Activated B cell treated with CpG ODN at 0.5 μM for 24 hours (primary cell): ENCODE measurements around the gene PKP3. TPM values are rescaled to one million over a fixed set of nuclear protein-coding genes. Genes with fewer than 3 reads are reported as not detected.
"Not testable (repeated sequence)": the region's sequence is repeated elsewhere in the genome, so short reads cannot be mapped to it uniquely, and the experiment has no call there.

Source experiments
- ATAC-seq: fragments of 200-7000 bp; cut with Tn5 transposase; one replicate; pipeline ENCODE4 v1.10.0; 2021; ENCODE audit warnings: low read depth, mild to moderate bottlenecking, moderate library complexity
- CTCF ChIA-PET: fragments of 350-600 bp; sonication (Branson Sonifier 250); formaldehyde crosslinking; loops from one replicate; lab custom pipeline; 2021; ENCODE audit warnings: antibody characterized with exemption; lab: Charles Lee
- POLR2A ChIA-PET: fragments of 350-600 bp; sonication (Branson Sonifier 250); formaldehyde crosslinking; loops from one replicate; lab custom pipeline; 2021; ENCODE audit warnings: antibody characterized with exemption; lab: Charles Lee
- DNase-seq: peaks from one replicate; pipeline ENCODE4 v3.0.0; 2022
- H3K27ac Mint-ChIP-seq: one replicate; pipeline ENCODE4 v1.8.0; 2020; ENCODE audit warnings: mixed read lengths
- H3K27me3 Mint-ChIP-seq: one replicate; pipeline ENCODE4 v1.8.0; 2021; ENCODE audit warnings: mixed read lengths
- H3K36me3 Mint-ChIP-seq: one replicate; pipeline ENCODE4 v1.8.0; 2021; ENCODE audit warnings: low read depth, mixed read lengths
- H3K4me1 Mint-ChIP-seq: one replicate; pipeline ENCODE4 v1.8.0; 2021; ENCODE audit warnings: mixed read lengths
- H3K4me3 Mint-ChIP-seq: one replicate; pipeline ENCODE4 v1.8.0; 2020; ENCODE audit warnings: mild to moderate bottlenecking, mixed read lengths
- H3K9me3 Mint-ChIP-seq: one replicate; pipeline ENCODE4 v1.8.0; 2020; ENCODE audit warnings: mixed read lengths
- intact Hi-C: fragments of 100-400 bp; cut with micrococcal nuclease; formaldehyde crosslinking; loops from one replicate; pipeline ENCODE4 v1.15.1; 2024
- total RNA-seq: library from RNA; stranded (reverse); gene quantifications from 2 replicates; pipeline ENCODE4 v1.2.3, GENCODE V29; 2022
- TF ChIP-seq, protein P1 (sequence below): fragments of 200-600 bp; IDR thresholded peaks from one replicate; pipeline ENCODE4 v1.8.0; 2022; ENCODE audit warnings: antibody characterized with exemption, mild to moderate bottlenecking

The PKP3 gene
- total RNA-seq, 1 donor from 2014 or later: 0.18 TPM

- DNase-seq: no peak
Observed at GRCh38 chr11:431921-432320, 37.9 kb downstream of the PKP3 start.

DNA sequence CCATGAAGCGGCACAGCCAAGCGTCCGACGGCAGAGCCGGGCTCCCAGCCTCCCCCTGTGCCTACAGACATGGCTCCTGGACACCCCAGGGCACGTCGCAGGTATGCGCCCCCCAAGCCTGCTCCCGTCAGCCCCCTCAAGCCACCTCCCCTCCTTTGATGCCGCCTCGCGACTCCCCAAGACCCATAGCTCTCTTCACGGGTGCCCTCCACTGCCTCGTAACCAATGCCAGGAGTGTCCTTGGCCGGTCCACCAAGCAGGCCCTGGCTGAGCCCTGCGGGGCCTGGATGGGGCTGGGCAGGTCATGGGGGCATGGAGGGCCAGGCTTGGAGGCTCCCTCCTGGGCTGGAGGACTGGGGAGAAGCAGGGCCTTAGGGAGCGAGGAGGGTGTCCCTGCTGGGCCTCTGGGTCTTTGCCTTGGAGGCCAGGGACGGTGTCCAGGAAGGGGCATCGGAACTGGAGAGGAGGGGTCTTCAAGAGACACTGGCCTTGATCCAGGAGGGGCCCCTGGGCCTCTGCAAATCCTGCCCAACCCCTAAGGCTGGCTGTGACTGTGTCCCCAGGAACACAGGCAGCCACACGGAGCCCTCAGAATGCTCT is 38.6 kb downstream of the PKP3 start:
- no peaks in the 10 kb centered on the region for H3K9me3 Mint-ChIP-seq
- ChIA-PET CTCF (no interaction called here), POLR2A (no interaction called here)
- intact Hi-C loops: no loop called here
- no peaks in the 10 kb centered on the region for H3K4me1 Mint-ChIP-seq
- no peak overlapping the region for H3K4me3 Mint-ChIP-seq
- peaks cover 8% of the 10 kb centered on the region for H3K36me3 Mint-ChIP-seq
- no peaks in the 10 kb centered on the region for H3K27me3 Mint-ChIP-seq
- ATAC-seq: no peak
- TF ChIP-seq, protein P1, sequence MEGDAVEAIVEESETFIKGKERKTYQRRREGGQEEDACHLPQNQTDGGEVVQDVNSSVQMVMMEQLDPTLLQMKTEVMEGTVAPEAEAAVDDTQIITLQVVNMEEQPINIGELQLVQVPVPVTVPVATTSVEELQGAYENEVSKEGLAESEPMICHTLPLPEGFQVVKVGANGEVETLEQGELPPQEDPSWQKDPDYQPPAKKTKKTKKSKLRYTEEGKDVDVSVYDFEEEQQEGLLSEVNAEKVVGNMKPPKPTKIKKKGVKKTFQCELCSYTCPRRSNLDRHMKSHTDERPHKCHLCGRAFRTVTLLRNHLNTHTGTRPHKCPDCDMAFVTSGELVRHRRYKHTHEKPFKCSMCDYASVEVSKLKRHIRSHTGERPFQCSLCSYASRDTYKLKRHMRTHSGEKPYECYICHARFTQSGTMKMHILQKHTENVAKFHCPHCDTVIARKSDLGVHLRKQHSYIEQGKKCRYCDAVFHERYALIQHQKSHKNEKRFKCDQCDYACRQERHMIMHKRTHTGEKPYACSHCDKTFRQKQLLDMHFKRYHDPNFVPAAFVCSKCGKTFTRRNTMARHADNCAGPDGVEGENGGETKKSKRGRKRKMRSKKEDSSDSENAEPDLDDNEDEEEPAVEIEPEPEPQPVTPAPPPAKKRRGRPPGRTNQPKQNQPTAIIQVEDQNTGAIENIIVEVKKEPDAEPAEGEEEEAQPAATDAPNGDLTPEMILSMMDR: no peak
- no peak overlapping the region for H3K27ac Mint-ChIP-seq
- DNase-seq: peak; percentile 12

More at GRCh38 chr11:431921-432320, 37.9 kb downstream of the PKP3 start:
- Mint-ChIP-seq H3K4me3 (no peak overlapping the region), H3K4me1 (no peaks in the 10 kb centered on the region), H3K9me3 (no peaks in the 10 kb centered on the region), H3K27ac (no peak overlapping the region), H3K36me3 (peaks cover 10% of the 10 kb centered on the region), H3K27me3 (no peaks in the 10 kb centered on the region)
- POLR2A ChIA-PET: no interaction called here
- intact Hi-C loops: no loop called here
- CTCF ChIA-PET: no interaction called here
- ATAC-seq: no peak
- TF ChIP-seq, protein P1: no peak

DNA sequence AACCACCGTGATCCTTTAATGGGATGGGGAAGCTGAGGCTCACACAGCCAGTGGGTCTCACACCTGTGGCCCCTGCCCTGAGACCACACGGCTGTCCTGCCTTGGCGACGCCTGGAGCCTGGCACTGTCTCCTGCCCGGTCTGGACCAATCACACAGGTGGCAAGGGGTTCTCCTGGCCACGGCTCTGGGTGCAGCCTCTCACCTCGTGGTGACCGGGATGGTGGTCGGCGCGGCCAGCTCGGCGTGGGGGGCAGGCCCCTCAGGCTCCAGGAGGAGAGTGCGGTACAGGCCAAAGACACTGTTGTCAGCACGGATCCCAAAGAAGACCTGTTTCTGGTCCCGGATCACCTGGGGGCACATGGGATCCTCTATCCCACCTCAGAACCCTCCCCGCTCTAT is 39.1 kb downstream of the PKP3 start:
- Mint-ChIP-seq H3K36me3 (peaks cover 5% of the 10 kb centered on the region), H3K9me3 (no peaks in the 10 kb centered on the region), H3K27ac (no peak overlapping the region), H3K4me3 (no peak overlapping the region), H3K4me1 (no peaks in the 10 kb centered on the region), H3K27me3 (no peaks in the 10 kb centered on the region)
- DNase-seq (no peak), ATAC-seq (no peak)
- POLR2A ChIA-PET: no interaction called here
- TF ChIP-seq, protein P1: no peak
- intact Hi-C loops: no loop called here
- CTCF ChIA-PET: no interaction called here

DNA sequence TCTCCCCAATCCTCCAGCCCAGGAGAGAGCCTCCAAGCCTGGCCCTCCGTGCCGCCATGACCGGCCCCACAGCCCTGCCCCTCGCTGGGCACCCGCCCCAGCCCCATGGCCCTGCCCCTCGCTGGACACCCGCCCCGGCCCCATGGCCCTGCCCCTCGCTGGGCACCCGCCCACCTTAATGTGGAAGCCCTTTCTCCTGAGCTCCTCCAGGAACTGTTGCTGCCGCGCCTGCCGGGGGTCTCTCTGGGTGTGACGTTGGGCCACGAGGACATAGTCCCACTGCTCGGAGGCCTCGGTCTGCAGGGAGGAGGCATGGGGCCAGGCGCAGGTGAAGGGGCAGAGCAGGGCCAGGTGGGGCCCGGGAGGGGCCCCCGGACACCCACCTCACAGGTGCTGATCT is 39.6 kb downstream of the PKP3 start:
- no peaks in the 10 kb centered on the region for H3K9me3 Mint-ChIP-seq
- peaks cover 4% of the 10 kb centered on the region for H3K36me3 Mint-ChIP-seq
- H3K4me3 Mint-ChIP-seq: no peak overlapping the region
- ATAC-seq (no peak), DNase-seq (no peak)
- POLR2A ChIA-PET: no interaction called here
- intact Hi-C loops: no loop called here
- no peaks in the 10 kb centered on the region for H3K4me1 Mint-ChIP-seq
- CTCF ChIA-PET: interaction anchor here (0.5 kb wide), 1 partner anchor 150 kb away, joined by 3 read pairs; no protein-coding TSS in a partner anchor
- H3K27me3 Mint-ChIP-seq: no peaks in the 10 kb centered on the region
- no peak overlapping the region for H3K27ac Mint-ChIP-seq
- TF ChIP-seq, protein P1: no peak

GRCh38 chr11:434496-434895 is 40.5 kb downstream of the PKP3 start:
- Mint-ChIP-seq H3K27me3 (no peaks in the 10 kb centered on the region), H3K4me1 (no peaks in the 10 kb centered on the region), H3K4me3 (no peak overlapping the region), H3K27ac (no peak overlapping the region), H3K9me3 (no peaks in the 10 kb centered on the region), H3K36me3 (no peaks in the 10 kb centered on the region)
- intact Hi-C loops: no loop called here
- TF ChIP-seq, protein P1: no peak
- DNase-seq (no peak), ATAC-seq (no peak)
- ChIA-PET CTCF (no interaction called here), POLR2A (no interaction called here)

GRCh38 chr11:434999-435740 is 41.2 kb downstream of the PKP3 start:
- H3K4me1 Mint-ChIP-seq, DNase-seq, H3K27ac Mint-ChIP-seq, H3K9me3 Mint-ChIP-seq, H3K36me3 Mint-ChIP-seq, intact Hi-C loops, ATAC-seq, H3K27me3 Mint-ChIP-seq, CTCF ChIA-PET, H3K4me3 Mint-ChIP-seq, POLR2A ChIA-PET: not testable (repeated sequence)
